Activated T-cell treated with anti-CD3 and anti-CD28 coated beads for 48 hours (primary cell): ENCODE data around the gene UBE2E2.
A peak's percentile ranks its signal among the peaks of the same experiment; 100 is the strongest.
"Not testable (repeated sequence)": the region's sequence is repeated elsewhere in the genome, so short reads cannot be mapped to it uniquely, and the experiment has no call there.

Experiments used
- DNase-seq: peaks from one replicate; pipeline ENCODE4 v3.0.0-alpha.2; 2020; ENCODE audit warnings: low read depth

The UBE2E2 gene

DNA sequence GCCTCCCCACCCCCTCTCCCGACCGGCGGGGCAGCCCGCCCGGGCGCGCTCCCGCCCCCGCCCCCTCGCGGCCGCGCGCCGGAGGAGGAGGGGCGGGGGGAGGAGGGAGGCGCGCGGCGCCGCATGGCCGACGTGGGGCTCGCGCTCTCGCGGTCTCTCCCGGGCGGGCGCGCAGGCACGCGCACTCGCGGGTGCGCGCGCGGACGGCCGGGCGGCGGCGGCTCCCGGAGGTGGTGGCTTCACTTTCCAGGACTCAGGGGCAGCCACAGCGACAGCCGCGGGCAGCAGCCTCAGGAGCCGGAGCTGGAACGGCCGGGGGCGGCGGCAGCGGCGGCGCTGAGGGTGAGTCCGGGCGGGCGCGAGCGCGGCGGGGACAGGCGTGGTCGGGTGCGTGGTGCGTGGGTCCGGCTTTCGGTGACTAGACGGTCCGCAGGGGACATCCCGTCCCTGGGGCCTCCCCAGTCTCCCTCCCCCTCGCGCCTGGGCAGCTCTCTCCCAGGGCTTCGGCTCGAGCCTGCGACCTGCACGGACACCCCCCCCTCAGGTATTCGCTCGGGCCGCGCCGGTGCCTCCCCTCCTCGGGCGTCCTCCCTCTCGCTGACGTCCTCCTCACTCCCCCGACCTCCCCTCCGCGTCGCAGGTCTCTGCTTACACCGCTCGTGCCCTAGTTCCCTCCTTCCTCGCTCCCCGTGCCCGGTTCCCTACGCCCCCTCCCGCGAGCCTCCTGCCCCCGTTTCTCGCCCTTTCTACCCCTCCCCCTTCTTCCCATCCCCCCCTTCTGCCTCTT is at the start of gene UBE2E2:
Gene UBE2E2 (plus strand): TSS at position 407 of the 787 bp plus-strand sequence.
- DNase-seq, result peak; percentile 55

DNA sequence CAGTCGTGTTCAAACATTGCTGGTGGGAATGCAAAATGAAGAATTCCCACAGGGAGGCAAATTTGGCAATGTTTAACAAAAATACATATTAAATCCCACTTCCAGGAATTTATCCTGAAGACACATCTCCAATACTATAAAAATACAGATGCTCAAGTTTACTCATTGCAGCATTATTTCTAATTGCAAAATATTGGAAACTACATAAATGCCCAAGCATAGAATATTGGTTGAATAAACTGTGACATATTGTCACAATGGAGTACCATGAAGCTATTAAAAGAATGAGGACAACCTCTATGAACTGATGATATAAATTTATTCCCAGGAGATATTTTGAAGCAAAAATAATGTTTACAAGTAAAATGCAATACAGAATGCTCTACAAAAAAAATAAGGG is 49.7 kb upstream of the UBE2E2 start:
- DNase-seq, result no peak

DNA sequence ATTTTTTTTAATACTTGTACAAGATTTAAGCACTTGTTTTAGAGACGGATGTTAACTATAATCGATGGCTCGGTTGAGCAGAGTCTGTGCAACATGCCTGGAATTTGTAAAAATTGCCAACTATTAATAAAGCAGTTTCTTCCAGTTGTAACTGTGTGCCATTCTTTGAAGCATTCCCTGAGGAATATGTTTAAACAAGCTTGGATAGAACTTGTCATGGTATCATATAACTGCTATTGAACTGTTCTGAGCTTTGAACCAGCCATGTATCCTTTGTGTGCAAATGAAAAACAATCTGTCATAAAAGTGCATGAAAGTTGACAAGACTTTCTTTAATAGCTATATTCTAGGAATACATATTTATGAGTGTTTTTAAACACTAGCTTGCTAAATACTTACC is 45.8 kb upstream of the UBE2E2 start:
- DNase-seq, result no peak

DNA sequence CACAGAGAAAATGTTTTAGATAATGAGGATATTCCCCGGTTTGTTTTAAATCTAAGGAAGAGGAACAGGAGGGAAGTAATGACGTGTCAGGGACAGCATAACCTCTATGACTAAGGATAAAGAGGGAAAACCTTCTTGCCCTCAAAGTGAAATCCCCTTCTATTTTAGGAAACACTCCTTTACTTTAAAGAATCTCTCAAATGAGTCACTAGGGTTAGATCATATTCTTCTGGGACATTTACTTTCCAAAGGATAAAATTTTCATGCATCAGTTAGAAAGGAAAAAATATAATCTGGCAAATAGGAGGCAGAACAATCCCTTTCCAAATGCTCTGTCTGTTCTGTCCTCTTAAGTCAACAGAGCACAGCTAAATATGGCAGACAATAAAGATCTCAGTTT is 43.2 kb upstream of the UBE2E2 start:
- DNase-seq, result no peak

DNA sequence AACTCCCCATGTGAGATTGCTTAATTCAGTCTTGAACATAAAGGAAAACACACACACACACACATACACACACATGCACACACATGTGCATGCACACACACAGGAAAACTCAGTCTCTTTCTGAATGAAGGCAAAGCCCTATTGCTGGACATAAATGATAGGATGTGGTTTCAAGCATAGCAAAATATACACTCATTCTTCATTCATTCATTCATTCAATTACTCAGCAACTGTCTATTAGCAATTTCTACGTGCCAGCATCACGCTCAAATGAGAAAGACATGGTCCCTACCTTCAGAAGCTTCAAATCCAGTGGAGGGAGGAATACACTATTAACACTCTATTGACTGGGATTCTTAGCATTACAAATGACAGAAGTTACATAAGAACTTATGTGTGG is 41.8 kb upstream of the UBE2E2 start:
- no peak for DNase-seq

DNA sequence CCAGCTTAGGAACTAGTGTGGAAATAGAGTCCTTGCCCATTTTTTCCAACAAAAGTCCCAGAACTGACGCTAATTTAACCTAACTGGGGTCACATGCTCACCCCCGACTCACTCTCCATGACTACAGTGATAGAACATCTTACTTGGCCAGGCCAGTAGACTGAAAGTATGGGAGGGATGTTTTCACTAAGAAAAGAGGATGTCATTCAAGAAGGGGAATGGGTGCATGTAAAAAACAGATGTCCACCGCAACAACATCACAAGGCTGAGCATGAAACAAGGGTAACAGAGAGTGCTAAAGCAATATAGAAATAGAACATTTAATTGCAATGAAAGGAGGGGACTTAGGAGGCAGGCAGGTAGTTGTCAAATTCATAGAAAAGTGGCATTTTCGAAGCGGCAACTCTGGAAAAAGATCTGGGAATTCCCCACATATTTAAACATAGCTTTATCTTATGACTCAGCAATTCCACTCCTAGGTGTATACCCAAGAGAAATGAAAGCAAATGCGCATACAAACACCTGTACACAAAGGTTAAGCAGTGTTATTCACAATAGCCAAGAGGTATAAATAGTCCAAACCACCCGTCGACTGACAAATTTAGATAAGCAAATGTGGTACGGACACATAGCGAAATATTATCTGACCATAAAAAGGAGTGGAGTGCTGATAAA is 41.1 kb upstream of the UBE2E2 start:
- DNase-seq, result no peak

DNA sequence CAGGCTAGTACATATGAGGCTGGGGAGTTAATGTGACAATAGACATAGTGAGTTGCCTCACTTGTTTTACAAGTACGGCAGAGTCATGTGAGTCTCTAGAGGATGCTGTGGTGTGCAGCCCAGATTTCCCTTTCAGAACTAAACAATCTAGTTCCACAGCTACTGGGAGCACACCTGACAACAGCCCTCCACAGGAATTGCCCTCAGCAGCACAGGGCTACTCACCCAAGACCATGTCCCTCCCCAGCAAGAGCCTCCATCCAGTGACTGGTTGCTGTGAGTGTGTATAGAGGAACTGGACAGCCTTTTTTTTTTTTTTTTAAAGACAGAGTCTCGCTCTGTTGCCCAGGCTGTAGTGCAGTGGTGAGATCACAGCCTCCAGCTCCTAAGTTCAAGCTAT is 40.2 kb upstream of the UBE2E2 start:
- no peak for DNase-seq

DNA sequence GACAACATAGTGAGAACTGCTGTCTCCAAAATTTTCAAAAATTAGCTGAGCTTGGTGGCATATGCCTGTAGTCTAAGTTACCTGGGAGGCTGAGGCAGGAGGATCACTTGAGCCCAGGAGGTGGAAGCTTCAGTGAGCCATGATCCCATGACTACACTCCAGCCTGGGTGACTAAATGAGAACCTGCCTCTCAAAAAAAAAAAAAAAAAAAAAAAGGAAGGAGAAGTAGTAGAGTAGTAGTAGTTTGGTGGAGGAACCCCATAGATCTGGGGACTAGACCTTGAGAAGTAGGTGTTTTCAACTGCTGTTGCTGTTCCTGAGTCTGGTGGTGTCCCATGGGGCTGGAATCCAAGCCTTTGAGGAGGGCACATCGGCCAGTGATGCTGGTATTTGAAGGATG is 38.4 kb upstream of the UBE2E2 start:
- DNase-seq, result no peak

DNA sequence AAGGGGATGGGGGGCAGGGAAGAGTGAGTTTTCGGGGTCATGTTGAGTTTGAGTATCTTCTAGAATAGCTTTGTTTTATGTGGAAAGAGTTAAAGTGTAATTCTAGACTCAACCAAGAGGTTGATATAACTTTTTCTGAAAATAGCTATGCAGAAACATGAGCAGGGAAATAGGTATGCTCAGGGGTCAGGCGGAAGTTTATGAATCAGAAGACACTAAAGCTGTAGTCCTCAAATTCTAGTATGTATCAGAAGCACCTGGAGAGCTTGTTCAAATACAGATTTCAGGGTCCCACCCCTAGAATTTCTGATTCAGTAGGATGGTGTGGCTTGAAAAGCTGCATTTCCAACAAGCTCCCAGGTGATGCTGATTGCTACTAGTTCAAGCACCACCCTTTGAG is 37.6 kb upstream of the UBE2E2 start:
- no peak for DNase-seq

DNA sequence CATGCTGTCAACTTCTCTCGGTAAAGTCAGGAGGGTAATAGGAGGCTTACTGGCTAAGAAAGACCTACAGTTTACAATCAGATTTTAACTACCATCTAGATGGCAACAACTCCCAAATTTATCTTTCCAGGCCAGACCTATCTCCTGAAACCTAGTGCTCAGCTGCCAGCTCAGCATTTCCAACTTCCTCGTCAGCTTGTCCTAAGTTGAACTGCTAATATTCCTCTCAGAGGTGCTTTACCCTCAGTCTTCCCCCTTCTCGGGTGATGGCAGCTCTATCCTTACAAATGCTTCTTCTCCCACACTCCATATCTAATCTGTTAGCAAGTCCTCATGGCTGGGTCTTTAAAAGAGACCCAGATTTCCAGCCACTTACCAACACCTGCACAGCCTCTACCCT is 36.9 kb upstream of the UBE2E2 start:
- no peak for DNase-seq

DNA sequence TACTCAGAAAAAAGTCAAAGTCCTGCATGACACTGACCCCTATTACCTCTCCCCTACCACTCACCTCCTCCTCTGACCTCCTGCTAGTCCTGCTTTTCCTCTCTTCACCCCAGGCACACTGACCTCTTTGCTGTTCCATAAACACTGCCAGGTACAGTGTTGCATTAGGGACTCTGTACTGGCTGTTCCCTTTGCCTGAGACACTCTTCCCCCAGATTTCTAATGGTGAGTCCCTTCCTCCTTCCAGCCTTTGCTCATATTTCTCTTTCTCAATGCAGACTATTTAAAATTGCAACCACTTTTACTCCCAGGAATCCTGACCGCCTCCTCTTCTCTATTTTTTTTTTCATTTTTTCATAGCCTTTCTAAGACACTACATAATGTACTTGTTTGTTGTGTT is 36.3 kb upstream of the UBE2E2 start:
- no peak for DNase-seq

DNA sequence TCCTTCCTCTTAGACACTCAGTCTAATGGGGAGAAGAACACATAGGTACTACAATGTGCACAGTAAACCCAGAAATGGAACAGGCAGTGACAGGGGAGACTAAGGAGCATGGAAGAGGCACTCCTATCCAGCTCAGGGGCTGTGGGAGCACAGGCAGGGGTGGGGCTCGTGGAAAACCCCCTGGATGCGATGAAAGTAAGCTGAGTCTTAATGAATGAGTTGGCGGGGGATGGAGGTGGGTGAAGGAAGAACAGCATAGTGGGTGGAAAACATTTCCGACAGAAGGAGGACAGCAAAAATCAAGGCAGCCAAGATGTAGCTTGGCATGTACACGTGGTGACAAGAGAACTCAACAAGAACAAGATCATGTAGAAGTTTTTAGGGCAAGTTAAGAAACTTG is 33.6 kb upstream of the UBE2E2 start:
- no peak for DNase-seq

DNA sequence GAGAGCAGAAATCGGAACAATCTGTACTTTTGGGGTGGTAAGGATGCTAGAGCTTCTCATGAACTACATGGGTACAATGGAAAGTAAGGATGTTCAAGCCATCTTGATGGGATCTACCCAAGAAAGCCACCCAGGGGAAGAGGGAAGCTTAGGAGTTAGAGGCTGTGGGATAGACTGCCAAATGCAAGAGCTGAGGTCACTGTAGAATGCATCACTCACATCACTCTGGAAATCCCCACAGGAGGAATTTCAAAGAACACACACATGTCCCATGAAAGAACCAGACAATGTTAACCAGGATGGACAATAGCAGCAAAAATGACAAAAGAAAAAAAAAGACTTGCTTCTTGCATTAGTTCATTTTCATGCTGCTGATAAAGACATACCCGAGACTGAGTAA is 32.8 kb upstream of the UBE2E2 start:
- no peak for DNase-seq

DNA sequence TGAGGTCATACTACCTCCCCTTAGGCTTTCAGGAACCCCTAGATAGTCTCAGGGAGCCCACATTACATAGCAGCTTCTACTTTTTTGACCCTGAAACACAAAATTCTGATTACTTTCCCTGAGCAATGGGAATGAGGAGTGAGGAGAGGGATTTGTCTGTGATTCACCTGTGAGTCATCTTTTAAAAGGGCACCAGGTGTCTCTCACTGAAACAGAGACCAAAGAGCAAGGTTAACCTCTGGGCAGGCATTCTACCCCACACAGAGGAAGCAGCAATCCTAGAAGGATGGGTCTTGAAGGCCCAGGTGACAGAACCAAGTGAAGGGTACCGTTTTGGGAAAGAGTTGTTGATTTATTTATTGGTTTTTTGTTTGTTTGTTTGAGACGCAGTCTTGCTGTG is 31.1 kb upstream of the UBE2E2 start:
- DNase-seq, result no peak

DNA sequence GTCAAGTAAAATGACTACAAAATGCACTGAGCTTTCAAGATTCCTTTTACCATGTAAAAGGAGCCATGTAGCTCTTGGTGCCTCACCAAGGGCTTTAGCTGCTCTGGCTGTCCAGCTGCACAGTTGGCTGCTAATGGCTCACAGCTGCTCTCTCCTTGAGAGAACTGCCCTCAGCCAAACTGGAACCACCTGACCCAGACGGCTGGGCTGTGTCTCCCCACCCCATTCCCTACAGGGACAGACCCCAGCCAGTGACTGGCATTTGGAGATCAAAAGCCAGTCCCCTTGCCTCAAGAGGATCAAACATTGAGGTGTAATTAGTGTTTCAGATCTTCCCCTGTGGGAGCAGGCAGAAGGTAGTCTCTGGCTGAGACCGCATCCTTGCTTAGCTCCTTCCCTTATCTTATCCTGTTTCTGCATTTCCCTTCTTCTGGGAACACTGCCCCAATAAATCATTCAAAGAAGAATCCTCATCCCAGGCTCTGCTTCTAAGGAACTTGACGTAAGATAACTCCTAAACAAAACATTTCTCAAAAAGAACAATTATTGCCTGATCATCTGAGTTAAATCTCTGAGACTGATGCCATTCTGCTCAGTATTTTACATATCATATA is 28.6 kb upstream of the UBE2E2 start:
- no peak for DNase-seq

DNA sequence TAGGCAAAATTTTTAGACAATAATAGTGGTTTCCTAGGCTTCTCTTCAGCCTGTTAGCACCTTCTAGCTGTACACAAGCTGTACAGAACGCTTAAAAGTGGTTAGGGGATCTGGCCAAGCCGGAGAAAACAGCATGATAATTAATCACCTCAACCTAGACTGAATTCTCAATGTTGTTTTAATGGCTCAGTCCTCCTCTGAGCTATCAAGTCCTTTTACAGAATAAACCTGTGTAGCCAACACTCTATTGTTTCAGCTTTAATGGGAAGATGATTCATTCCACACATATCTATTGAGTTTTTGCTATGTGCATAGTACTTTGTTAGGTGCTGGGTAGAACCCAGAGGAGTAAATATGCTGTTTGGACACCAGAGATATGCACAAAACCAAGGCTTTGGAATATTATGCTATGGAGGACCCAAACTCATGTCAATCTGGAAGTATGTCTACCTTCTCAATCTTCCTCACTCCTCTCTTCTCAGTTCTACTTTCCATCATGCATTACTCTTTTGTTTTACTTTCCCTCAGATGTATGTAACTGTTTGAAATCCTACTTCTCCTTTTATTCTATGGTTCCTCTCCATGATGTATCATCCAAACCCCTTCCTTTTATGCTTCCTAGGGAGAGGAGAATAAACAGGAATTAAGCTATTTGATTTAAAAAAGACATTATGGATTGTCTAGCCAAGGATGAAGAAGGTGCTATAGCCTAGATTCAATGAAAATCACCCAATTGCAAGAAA is 27.6 kb upstream of the UBE2E2 start:
- DNase-seq, result no peak

DNA sequence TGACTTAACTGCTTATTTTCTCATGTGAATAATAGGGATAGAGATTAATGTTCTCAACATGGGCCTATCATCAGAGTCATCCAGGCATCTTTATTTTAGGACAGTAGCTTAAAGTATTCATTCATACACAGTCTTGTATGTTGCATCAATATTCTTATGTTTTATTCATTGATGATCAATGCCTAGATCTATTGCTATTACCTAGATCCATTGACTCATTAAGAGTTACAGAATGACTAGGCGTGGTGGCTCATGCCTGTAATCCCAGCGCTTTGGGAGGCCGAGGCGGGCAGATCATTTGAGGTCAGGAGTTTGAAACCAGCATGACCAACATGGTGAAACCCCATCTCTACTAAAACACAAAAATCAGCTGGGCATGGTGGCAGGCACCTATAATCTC is 26.3 kb upstream of the UBE2E2 start:
- DNase-seq, result not testable (repeated sequence)

DNA sequence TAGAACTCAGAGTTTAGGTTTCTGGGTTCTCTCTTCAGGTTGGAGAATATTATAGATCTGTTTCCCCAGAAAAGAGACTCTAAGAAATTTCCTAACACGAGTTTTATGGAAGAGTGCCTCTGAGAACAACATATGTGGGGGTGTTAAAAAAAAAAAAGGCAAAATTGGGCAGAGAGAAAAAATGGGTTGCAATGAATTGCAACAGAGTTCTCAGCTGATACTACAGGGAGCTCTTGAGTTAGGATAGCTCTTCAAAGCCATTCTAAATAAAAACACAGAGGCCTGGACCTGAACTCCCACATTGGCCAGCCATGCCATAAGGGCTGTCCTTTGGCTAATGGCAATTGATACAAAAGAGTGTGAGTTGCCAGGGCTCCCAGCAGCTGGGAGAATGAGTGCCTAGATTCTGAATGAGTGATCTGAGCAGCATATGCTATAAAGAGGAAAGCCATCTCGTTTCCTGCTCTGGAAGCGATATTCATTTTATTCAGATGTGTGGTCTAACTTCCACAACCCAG is 20.1 kb upstream of the UBE2E2 start:
- no peak for DNase-seq

DNA sequence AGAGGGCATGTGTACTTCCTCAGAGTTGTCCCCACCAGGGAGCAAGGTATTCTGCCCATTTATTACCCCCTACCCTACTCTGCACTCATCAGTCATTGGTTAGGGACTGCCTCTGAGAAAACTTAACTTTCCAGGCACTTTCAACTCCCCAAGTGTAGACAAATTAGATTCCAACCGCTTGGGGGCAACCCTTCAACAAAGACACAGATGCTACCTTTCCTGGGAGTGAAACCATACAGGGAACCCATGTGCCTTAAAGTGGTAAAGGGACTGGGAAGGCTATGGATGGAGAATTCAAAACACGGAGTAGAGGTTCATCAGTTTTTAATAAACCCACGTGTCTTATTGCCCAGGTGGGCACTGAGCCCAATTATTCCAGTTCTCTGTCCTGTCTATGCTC is 19.4 kb upstream of the UBE2E2 start:
- no peak for DNase-seq

DNA sequence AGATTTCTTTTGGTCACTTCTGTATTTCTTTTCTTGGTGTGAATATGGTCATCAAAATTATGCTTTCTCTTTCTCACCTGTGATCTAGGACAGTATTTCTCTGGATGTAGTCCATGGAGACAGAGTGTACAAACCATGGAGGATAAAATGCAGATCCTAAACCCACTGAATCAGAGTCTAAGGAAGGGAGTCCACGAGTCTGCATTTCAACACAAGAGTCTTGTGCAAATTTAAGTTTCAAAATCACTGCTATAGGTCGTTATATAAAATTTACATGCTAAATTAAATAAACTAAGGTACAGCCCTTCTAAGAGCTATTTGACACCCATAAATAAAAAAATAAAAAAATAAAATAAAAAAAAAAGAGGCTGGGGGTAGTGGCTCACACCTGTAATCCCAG is 17.3 kb upstream of the UBE2E2 start:
- no peak for DNase-seq

DNA sequence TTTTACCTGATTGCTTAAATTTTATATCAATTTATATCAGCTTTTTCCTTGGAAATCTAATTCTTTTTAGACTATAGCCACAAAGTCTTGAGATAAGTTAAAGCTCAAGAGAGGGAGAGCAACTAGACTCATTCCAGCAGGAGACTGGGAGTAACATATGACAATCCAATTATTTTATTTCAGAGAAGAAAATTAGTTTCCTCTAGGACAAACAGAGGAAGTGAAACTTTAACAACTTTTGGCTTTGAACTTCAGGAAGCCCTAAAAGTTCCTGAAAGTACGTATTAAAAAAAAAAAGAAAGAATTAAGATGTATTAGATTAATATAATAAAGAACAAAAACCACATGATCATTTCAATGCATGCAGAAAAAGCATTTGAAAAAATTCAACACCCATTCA is 13.9 kb upstream of the UBE2E2 start:
- DNase-seq, result no peak

DNA sequence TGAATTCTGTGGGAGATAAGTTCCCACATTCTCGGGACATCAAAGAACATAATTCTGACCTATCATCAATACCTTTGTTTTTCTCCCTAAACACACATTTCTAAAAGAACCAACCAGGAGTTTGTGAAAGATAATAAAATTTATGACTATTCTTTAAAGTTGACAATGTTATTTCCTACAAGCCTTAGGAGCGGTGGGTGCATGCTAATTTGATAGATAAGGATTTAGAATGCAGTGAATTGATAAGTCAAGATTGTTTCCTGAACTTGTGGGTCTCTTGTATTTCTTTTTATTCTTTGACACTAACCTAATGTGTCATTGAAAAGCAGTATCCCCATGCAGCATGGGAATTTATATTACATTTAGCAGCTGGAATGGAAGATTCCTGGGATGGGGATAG is 10.3 kb upstream of the UBE2E2 start:
- DNase-seq, result no peak

DNA sequence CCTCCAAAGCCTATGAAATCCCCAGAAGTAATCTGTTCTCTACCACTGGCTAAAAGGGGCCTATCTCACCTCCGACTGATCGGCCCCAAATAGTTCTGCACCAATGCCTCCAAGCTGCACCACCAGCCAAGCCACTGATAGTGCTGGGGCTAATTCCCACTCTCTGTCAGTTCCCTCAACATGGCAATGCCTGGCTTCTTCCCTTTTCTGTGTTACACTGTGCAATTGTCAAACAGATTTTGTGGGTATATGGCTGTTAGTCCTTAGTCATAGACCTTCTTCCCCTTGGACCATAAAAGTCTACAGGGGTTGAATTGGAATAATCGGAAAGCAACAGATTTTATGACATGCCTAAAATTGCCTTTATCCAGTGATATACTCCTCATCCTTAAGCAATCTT is 9.3 kb upstream of the UBE2E2 start:
- DNase-seq, result no peak
